Caki2 (cell line): ENCODE data around the gene PCDHGB2. TPM values are rescaled to one million over a fixed set of nuclear protein-coding genes. Genes with fewer than 3 reads are reported as not detected.
"Not testable (repeated sequence)": the region's sequence is repeated elsewhere in the genome, so short reads cannot be mapped to it uniquely, and the experiment has no call there.

Experiments
- DNase-seq: peaks from one replicate; pipeline ENCODE4 v3.0.0-alpha.2; 2015; ENCODE audit warnings: low read depth
- in situ Hi-C: cut with HindIII; loops from 2 replicates; pipeline ENCODE4 v1.10.0; 2016; ENCODE audit warnings: low sequenced_read_pairs, low pct_unique_long_range_greater_than_20kb, mixed read lengths
- total RNA-seq: library from RNA; depleted of rRNA; stranded (reverse); fragments of >200 nt; shearing (Covaris generic); gene quantifications from 2 replicates; pipeline ENCODE4 v1.2.3, GENCODE V29; 2014; ENCODE audit warnings: low replicate concordance; rRNA removed

Gene PCDHGB2
- total RNA-seq, 1 experiment from 2014 or later, result 0.34 TPM

DNA sequence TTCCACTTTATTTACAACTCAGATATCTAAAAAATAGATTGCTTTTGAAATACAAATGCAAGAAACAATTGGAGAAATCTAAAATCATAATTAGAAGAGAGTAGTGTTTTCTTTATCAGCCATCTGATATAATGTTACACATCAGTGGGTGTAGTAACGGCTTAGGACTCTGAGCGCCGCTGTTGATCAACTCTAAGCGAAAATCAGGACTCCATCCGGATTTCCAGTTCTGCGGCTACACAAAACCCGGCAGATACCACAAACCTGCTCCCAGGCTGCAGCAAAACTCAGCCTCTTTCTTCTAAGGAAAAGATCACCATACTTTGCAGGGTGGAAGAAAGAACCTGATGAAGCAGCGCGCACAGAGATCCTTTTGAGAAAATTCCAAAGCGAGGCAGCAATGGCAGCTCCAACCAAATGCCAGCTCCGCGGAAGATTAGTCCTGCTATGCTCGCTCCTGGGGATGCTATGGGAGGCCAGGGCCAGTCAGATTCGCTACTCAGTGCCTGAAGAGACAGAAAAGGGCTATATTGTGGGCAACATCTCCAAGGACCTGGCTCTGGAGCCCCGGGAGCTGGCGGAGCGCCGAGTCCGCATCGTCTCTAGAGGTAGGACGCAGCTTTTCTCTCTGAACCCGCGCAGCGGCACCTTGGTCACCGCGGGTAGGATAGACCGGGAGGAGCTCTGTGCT lies 42.9 kb downstream of the PCDHGB2 start, which contains the start of gene PCDHGA9:
PCDHGA9 (plus strand) TSS at position 226 of the 691 bp plus-strand sequence; CDS start at position 401, 175 bp downstream.
- DNase-seq, result no peak
- in situ Hi-C loops, result no loop called here

DNA sequence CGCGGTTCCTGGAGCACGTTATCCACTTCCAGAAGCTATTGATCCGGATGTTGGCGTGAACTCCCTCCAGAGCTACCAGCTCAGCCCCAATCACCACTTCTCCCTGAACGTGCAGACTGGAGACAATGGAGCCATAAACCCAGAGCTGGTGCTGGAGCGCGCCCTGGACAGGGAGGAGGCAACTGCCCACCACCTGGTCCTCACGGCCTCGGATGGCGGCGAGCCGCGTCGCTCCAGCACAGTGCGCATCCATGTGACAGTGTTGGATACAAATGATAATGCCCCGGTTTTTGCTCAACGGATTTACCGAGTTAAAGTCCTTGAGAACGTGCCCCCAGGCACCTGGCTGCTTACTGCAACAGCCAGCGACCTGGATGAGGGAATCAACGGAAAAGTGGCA lies 43.6 kb downstream of the PCDHGB2 start:
- no peak for DNase-seq
- in situ Hi-C loops, result no loop called here

DNA sequence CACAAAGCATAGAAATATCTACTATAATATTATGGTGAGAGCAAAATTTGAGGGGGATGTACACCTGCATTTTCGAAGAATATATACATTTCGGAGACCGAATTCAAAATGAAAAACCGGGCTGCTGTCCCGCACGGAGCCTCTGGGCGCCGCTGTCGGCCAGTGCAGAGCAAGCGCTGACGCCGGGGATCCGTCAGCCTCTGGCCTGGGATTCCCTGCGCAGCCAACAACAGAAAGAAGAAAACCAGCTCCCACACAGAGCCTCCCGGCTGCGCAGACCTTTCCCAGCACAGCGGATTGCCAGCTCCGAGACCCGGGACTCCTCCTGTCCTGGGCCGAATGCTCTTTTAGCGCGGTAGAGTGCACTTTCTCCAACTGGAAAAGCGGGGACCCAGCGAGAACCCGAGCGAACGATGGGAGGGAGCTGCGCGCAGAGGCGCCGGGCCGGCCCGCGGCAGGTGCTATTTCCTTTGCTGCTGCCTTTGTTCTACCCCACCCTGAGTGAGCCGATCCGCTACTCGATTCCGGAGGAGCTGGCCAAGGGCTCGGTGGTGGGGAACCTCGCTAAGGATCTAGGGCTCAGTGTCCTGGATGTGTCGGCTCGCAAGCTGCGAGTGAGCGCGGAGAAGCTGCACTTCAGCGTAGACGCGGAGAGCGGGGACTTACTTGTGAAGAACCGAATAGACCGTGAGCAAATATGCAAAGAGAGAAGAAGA lies 48.2 kb downstream of the PCDHGB2 start, which contains the start of gene PCDHGB6:
PCDHGB6 (plus strand) TSS at position 232 of the 716 bp plus-strand sequence; CDS start at position 414, 182 bp downstream.
- DNase-seq, result peak; percentile 58
- in situ Hi-C loops, result not testable (repeated sequence)

DNA sequence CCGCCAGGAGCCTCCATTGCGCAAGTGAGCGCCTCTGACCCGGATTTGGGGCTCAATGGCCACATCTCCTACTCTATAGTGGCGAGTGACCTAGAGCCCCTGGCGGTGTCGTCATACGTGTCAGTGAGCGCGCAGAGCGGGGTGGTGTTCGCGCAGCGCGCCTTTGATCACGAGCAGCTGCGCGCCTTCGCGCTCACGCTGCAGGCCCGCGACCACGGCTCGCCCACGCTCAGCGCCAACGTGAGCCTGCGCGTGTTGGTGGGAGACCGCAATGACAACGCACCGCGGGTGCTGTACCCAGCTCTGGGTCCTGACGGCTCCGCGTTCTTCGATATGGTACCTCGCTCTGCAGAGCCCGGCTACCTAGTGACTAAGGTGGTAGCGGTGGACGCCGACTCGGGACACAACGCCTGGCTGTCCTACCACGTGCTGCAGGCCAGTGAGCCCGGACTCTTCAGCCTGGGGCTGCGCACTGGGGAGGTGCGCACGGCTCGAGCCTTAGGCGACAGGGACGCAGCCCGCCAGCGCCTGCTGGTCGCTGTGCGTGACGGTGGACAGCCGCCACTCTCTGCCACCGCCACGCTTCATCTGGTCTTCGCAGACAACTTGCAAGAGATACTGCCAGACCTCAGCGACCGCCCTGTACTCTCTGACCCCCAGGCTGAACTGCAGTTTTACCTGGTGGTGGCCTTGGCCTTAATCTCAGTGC lies 50.0 kb downstream of the PCDHGB2 start:
- no peak for DNase-seq
- in situ Hi-C loops, result no loop called here

DNA sequence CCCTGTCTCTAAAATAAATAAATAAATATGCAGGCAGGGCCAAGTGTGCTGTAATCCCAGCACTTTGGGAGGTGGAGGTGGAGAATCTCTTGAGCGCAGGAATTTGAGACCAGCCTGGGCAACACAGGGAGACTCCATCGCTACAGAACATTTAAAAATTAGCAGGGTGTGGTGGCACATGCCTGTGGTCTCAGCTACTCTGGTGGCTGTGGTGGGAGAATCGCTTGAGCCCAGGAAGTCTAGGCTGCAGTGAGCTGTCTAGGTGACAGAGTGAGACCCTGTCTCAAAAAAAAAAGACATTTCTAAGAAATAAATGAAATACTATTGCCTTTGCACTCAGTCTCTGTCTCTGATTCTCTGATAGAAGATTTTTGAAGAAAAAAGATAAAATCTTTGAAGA lies 51.8 kb downstream of the PCDHGB2 start:
- DNase-seq, result no peak
- in situ Hi-C loops, result no loop called here

Other genes with a start within 250 kb of the PCDHGB2 start
- gene PCDHB4, start 238.2 kb upstream of the PCDHGB2 start, total RNA-seq, result not detected in 2 replicates
- 13.9 and 17.1 TPM in 2 replicates for gene PCDHB5, start 224.8 kb upstream of the PCDHGB2 start, total RNA-seq
- gene PCDHB6, start 209.9 kb upstream of the PCDHGB2 start, total RNA-seq, result not detected in 2 replicates
- 0.90 and 1.2 TPM in 2 replicates for gene PCDHB7, start 187.3 kb upstream of the PCDHGB2 start, total RNA-seq
- not detected in 2 replicates for gene PCDHB8, start 182.2 kb upstream of the PCDHGB2 start, total RNA-seq
- 3.1 and 4.1 TPM in 2 replicates for gene PCDHB16, start 177.6 kb upstream of the PCDHGB2 start, total RNA-seq
- gene PCDHB9, start 172.8 kb upstream of the PCDHGB2 start, total RNA-seq, result 1.1 and 1.6 TPM in 2 replicates
- gene PCDHB10, start 167.6 kb upstream of the PCDHGB2 start, total RNA-seq, result 0.41 and 1.2 TPM in 2 replicates
- gene PCDHB11, start 160.4 kb upstream of the PCDHGB2 start, total RNA-seq, result 0.61 TPM in 1 of 2 replicates, not detected in the other
- gene PCDHB12, start 151.3 kb upstream of the PCDHGB2 start, total RNA-seq, result 0.35 TPM in 1 of 2 replicates, not detected in the other
- gene PCDHB13, start 146.1 kb upstream of the PCDHGB2 start, total RNA-seq, result 0.44 and 0.93 TPM in 2 replicates
- 0.29 and 7.7 TPM in 2 replicates for gene PCDHB14, start 136.7 kb upstream of the PCDHGB2 start, total RNA-seq
- not detected in 2 replicates for gene PCDHB15, start 114.6 kb upstream of the PCDHGB2 start, total RNA-seq
- gene SLC25A2, start 55.9 kb upstream of the PCDHGB2 start, total RNA-seq, result not detected in 2 replicates
- 103 and 109 TPM in 2 replicates for gene TAF7, start 39.2 kb upstream of the PCDHGB2 start, total RNA-seq
- 0.07 TPM in 1 of 2 replicates, not detected in the other for gene PCDHGA1, start 29.5 kb upstream of the PCDHGB2 start, total RNA-seq
- gene PCDHGA2, start 21.2 kb upstream of the PCDHGB2 start, total RNA-seq, result not detected in 2 replicates
- gene PCDHGA3, start 16.2 kb upstream of the PCDHGB2 start, total RNA-seq, result not detected in 2 replicates
- 0.06 TPM in 1 of 2 replicates, not detected in the other for gene PCDHGB1, start 9.9 kb upstream of the PCDHGB2 start, total RNA-seq
- gene PCDHGA4, start 5.0 kb upstream of the PCDHGB2 start, total RNA-seq, result not detected in 2 replicates
- 0.24 TPM in 1 of 2 replicates, not detected in the other for gene PCDHGA5, start 4.2 kb downstream of the PCDHGB2 start, total RNA-seq
- gene PCDHGB3, start 10.2 kb downstream of the PCDHGB2 start, total RNA-seq, result not detected in 2 replicates
- 1.6 TPM in 1 of 2 replicates, not detected in the other for gene PCDHGA6, start 13.9 kb downstream of the PCDHGB2 start, total RNA-seq
- gene PCDHGA7, start 22.7 kb downstream of the PCDHGB2 start, total RNA-seq, result not detected in 2 replicates
- not detected in 2 replicates for gene PCDHGB4, start 27.7 kb downstream of the PCDHGB2 start, total RNA-seq
- gene PCDHGA8, start 32.6 kb downstream of the PCDHGB2 start, total RNA-seq, result not detected in 2 replicates
- gene PCDHGB5, start 38.0 kb downstream of the PCDHGB2 start, total RNA-seq, result not detected in 2 replicates
- not detected in 2 replicates for gene PCDHGA9, start 42.8 kb downstream of the PCDHGB2 start, total RNA-seq
- gene PCDHGB6, start 48.0 kb downstream of the PCDHGB2 start, total RNA-seq, result 0.75 and 1.3 TPM in 2 replicates
- gene PCDHGA10, start 53.0 kb downstream of the PCDHGB2 start, total RNA-seq, result 0.14 TPM in 1 of 2 replicates, not detected in the other
- 0.03 and 0.64 TPM in 2 replicates for gene PCDHGB7, start 57.7 kb downstream of the PCDHGB2 start, total RNA-seq
- gene PCDHGA11, start 61.1 kb downstream of the PCDHGB2 start, total RNA-seq, result not detected in 2 replicates
- not detected in 2 replicates for gene PCDHGA12, start 70.5 kb downstream of the PCDHGB2 start, total RNA-seq
- gene PCDHGC3, start 116.0 kb downstream of the PCDHGB2 start, total RNA-seq, result 15.4 and 27.2 TPM in 2 replicates
- not detected in 2 replicates for gene PCDHGC4, start 125.0 kb downstream of the PCDHGB2 start, total RNA-seq
- gene PCDHGC5, start 129.1 kb downstream of the PCDHGB2 start, total RNA-seq, result not detected in 2 replicates